GM23338 (cell line): ENCODE measurements around the gene RMI2. TPM values are rescaled to one million over a fixed set of nuclear protein-coding genes. Genes with fewer than 3 reads are reported as not detected.

Experiments
- ATAC-seq: fragments of 200-7000 bp; cut with Tn5 transposase; 3 replicates; pipeline ENCODE4 v1.9.1; 2020
- DNase-seq: peaks from one replicate; pipeline ENCODE4 v3.0.0-alpha.2; 2015; ENCODE audit warnings: low spot score
- H2AFZ ChIP-seq: fragments of 200-600 bp; sonication (generic); 2 replicates; pipeline ENCODE4 v1.8.0; 2016; ENCODE audit warnings: antibody characterized with exemption, mild to moderate bottlenecking, moderate library complexity
- H3F3A ChIP-seq: fragments of 200-600 bp; sonication (generic); replicated peaks from 2 replicates; pipeline ENCODE4 v1.8.0; 2017; ENCODE audit warnings: antibody characterized with exemption, mixed run types, low read depth
- H3K27ac ChIP-seq: fragments of 200-600 bp; sonication (generic); 2 replicates; pipeline ENCODE4 v1.6.1; 2016; ENCODE audit warnings: low read depth
- H3K27me3 ChIP-seq: fragments of 200-600 bp; sonication (generic); 2 replicates; pipeline ENCODE4 v1.8.0; 2016; ENCODE audit warnings: mild to moderate bottlenecking, mixed run types, moderate library complexity; ENCODE audit not compliant: insufficient read depth
- H3K36me3 ChIP-seq: fragments of 200-600 bp; sonication (generic); 2 replicates; pipeline ENCODE4 v1.8.0; 2016; ENCODE audit warnings: mild to moderate bottlenecking; ENCODE audit not compliant: insufficient read depth
- H3K4me1 ChIP-seq: fragments of 200-600 bp; sonication (generic); 2 replicates; pipeline ENCODE4 v1.8.0; 2016; ENCODE audit warnings: mild to moderate bottlenecking, moderate library complexity; ENCODE audit not compliant: insufficient read depth
- H3K4me2 ChIP-seq: fragments of 200-600 bp; sonication (generic); 2 replicates; pipeline ENCODE4 v1.7.1; 2017; ENCODE audit warnings: mixed run types
- H3K4me3 ChIP-seq: fragments of 200-600 bp; sonication (generic); 2 replicates; pipeline ENCODE4 v1.6.1; 2016; ENCODE audit warnings: mixed run types
- H3K79me2 ChIP-seq: fragments of 200-600 bp; sonication (generic); replicated peaks from 2 replicates; pipeline ENCODE4 v1.8.0; 2017; ENCODE audit warnings: mild to moderate bottlenecking; ENCODE audit not compliant: insufficient read depth
- H3K9me2 ChIP-seq: fragments of 200-600 bp; sonication (generic); 2 replicates; pipeline ENCODE4 v1.8.0; 2017; ENCODE audit not compliant: insufficient read depth
- H4K20me1 ChIP-seq: fragments of 200-600 bp; sonication (generic); replicated peaks from 2 replicates; pipeline ENCODE4 v1.8.0; 2017; ENCODE audit warnings: mild to moderate bottlenecking; ENCODE audit not compliant: insufficient read depth
- H3K27ac Mint-ChIP-seq: 2 replicates; pipeline ENCODE4 v1.8.0; 2020; ENCODE audit warnings: inconsistent platforms, mild to moderate bottlenecking, moderate library complexity, mixed read lengths
- H3K27me3 Mint-ChIP-seq: 3 replicates; pipeline ENCODE4 v1.8.0; 2022; ENCODE audit warnings: low read depth, mild to moderate bottlenecking, moderate library complexity, mixed read lengths, inconsistent platforms; ENCODE audit not compliant: insufficient read depth, poor library complexity
- H3K36me3 Mint-ChIP-seq: 3 replicates; pipeline ENCODE4 v1.8.0; 2021; ENCODE audit warnings: low read depth, mild to moderate bottlenecking, inconsistent platforms, moderate library complexity, mixed read lengths
- H3K4me1 Mint-ChIP-seq: 3 replicates; pipeline ENCODE4 v1.8.0; 2020; ENCODE audit warnings: mild to moderate bottlenecking, inconsistent platforms, mixed read lengths
- H3K4me3 Mint-ChIP-seq: 3 replicates; pipeline ENCODE4 v1.8.0; 2021; ENCODE audit warnings: moderate library complexity, mild to moderate bottlenecking, inconsistent platforms, mixed read lengths
- H3K9me3 Mint-ChIP-seq: 3 replicates; pipeline ENCODE4 v1.8.0; 2020; ENCODE audit warnings: moderate library complexity, mild to moderate bottlenecking, inconsistent platforms, mixed read lengths
- CREB1 ChIP-seq: fragments of 250-450 bp; sonication (Bioruptor Pico); IDR thresholded peaks from 2 replicates; pipeline ENCODE4 v1.5.0; 2020; ENCODE audit warnings: low read depth, mild to moderate bottlenecking, moderate library complexity
- CTCF ChIP-seq, 2 experiments: fragments of 200-600 bp in 1 of 2; sonication (generic) in 1 of 2; conservative IDR thresholded peaks; 2 replicates each; pipeline versions ENCODE4 v1.5.1 to v1.6.1; 2016 to 2017; ENCODE audit warnings: antibody characterized with exemption in 2 of 2, low read depth in 2 of 2, mild to moderate bottlenecking in 2 of 2, moderate library complexity in 1 of 2
- ETS1 ChIP-seq: IDR thresholded peaks from 2 replicates; pipeline ENCODE4 v1.6.1; 2016; ENCODE audit warnings: antibody characterized with exemption
- EZH2 ChIP-seq: fragments of 200-600 bp; sonication (generic); IDR thresholded peaks from one replicate; pipeline ENCODE4 v1.8.0; 2017; ENCODE audit warnings: antibody characterized with exemption, mild to moderate bottlenecking, low read depth; ENCODE audit not compliant: unreplicated experiment
- EZH2phosphoT487 ChIP-seq: fragments of 200-600 bp; sonication (generic); IDR thresholded peaks from one replicate; pipeline ENCODE4 v1.8.1; 2018; ENCODE audit warnings: antibody characterized with exemption; ENCODE audit not compliant: unreplicated experiment
- JUNB ChIP-seq: IDR thresholded peaks from one replicate; pipeline ENCODE4 v1.6.1; 2016; ENCODE audit warnings: antibody characterized with exemption; ENCODE audit not compliant: unreplicated experiment
- NANOG ChIP-seq: IDR thresholded peaks from 2 replicates; pipeline ENCODE4 v1.6.1; 2016; ENCODE audit warnings: antibody characterized with exemption, borderline replicate concordance
- POLR2AphosphoS5 ChIP-seq: IDR thresholded peaks from 2 replicates; pipeline ENCODE4 v1.6.1; 2016; ENCODE audit warnings: antibody characterized with exemption, low read depth
- REST ChIP-seq: IDR thresholded peaks from one replicate; pipeline ENCODE4 v1.6.1; 2018; ENCODE audit warnings: antibody characterized with exemption; ENCODE audit not compliant: unreplicated experiment
- STAT1 ChIP-seq: IDR thresholded peaks from one replicate; pipeline ENCODE4 v1.6.1; 2016; ENCODE audit warnings: antibody characterized with exemption; ENCODE audit not compliant: unreplicated experiment
- ZNF114 ChIP-seq: fragments of 250-450 bp; sonication (Bioruptor Pico); IDR thresholded peaks from 2 replicates; pipeline ENCODE4 v1.5.0; 2020; ENCODE audit warnings: mild to moderate bottlenecking, moderate library complexity
- ZNF331 ChIP-seq: fragments of 250-450 bp; sonication (Bioruptor Pico); IDR thresholded peaks from 2 replicates; pipeline ENCODE4 v1.5.0; 2020; ENCODE audit warnings: low read depth, mild to moderate bottlenecking, moderate library complexity
- ZNF462 ChIP-seq: fragments of 250-450 bp; sonication (Bioruptor Pico); IDR thresholded peaks from 2 replicates; pipeline ENCODE4 v1.5.0; 2020; ENCODE audit warnings: mild to moderate bottlenecking, moderate library complexity
- polyA plus RNA-seq: library from polyadenylated mRNA; unstranded; fragments of >200 nt; fragmentation: Nextera tagmentation; extraction: Ambion mirVana; gene quantifications from 2 replicates; pipeline ENCODE4 v1.2.1, GENCODE V29; 2016
- total RNA-seq: library from RNA; depleted of rRNA; stranded (reverse); fragments of >200 nt; shearing (Covaris generic); gene quantifications from 2 replicates; pipeline ENCODE4 v1.2.3, GENCODE V29; 2014

Gene RMI2
- total and polyA plus RNA-seq, 2 experiments from 2014 or later = 98.2 to 108 TPM

- H3K36me3 Mint-ChIP-seq = no peaks in the 10 kb centered on the region; the same call in 2 of the 3 replicates
- no peak overlapping the region for H3K27ac Mint-ChIP-seq
- TF ChIP-seq REST = no peak
- no peak for TF ChIP-seq STAT1
- TF ChIP-seq CREB1 (CRISPR knock-in tag) = no peak
- no peak for TF ChIP-seq ETS1
- TF ChIP-seq NANOG = no peak
- TF ChIP-seq CTCF (conservative IDR thresholded peaks at IDR 0.05; ENCODE audit: low read depth in 2 of 2) = no peak
- no peak for TF ChIP-seq ZNF114
- TF ChIP-seq ZNF331 (CRISPR knock-in tag) = no peak
- no peak for TF ChIP-seq EZH2phosphoT487
- no peak for TF ChIP-seq ZNF462 (CRISPR knock-in tag)
- no peak for TF ChIP-seq EZH2
- no peak for TF ChIP-seq JUNB
- TF ChIP-seq POLR2AphosphoS5 = no peak
- no peak for DNase-seq
- peaks cover 12% of the 10 kb centered on the region for H3K27me3 Mint-ChIP-seq
- Histone ChIP-seq H3K4me3 (no peak overlapping the region), H3K27me3 (no peaks in the 10 kb centered on the region), H3K36me3 (no peaks in the 10 kb centered on the region; the same call in 1 of the 2 replicates), H3K9me2 (no peaks in the 10 kb centered on the region; the same call in 1 of the 2 replicates), H3K4me1 (peaks cover 36% of the 10 kb centered on the region), H3K4me2 (no peak overlapping the region), H3F3A (peaks cover 30% of the 10 kb centered on the region), H2AFZ (no peak overlapping the region), H3K79me2 (no peaks in the 10 kb centered on the region), H4K20me1 (no peaks in the 10 kb centered on the region), H3K27ac (no peak overlapping the region)
- H3K4me1 Mint-ChIP-seq = peaks cover 40% of the 10 kb centered on the region
- H3K9me3 Mint-ChIP-seq = 0 out of 3 replicates have a peak, but pooled peaks cover 2% of the 10 kb centered on the region
- no peak for ATAC-seq
- no peak overlapping the region for H3K4me3 Mint-ChIP-seq
These were observed 34.7 kb upstream of the RMI2 start for GRCh38 chr16:11310634-11310977.
